Stimulated activated CD8-positive, alpha-beta memory T cell treated with anti-CD3 and anti-CD28 coated beads, Interleukin-15, amount 100 ng/mL, for 1 hour (primary cell): ENCODE data around the gene HTR1D.
"Not testable (repeated sequence)": the region's sequence is repeated elsewhere in the genome, so short reads cannot be mapped to it uniquely, and the experiment has no call there.

Experiments
- DNase-seq: peaks from one replicate; pipeline ENCODE4 v3.0.0-alpha.2; 2020; ENCODE audit warnings: low read depth

HTR1D gene, protein sequence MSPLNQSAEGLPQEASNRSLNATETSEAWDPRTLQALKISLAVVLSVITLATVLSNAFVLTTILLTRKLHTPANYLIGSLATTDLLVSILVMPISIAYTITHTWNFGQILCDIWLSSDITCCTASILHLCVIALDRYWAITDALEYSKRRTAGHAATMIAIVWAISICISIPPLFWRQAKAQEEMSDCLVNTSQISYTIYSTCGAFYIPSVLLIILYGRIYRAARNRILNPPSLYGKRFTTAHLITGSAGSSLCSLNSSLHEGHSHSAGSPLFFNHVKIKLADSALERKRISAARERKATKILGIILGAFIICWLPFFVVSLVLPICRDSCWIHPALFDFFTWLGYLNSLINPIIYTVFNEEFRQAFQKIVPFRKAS

GRCh38 chr1:23217421-23218115 is at the start of gene HTR1D:
Gene HTR1D, minus strand, starts transcription at chr1:23217502. Its CDS starts 23,283 bp downstream, at chr1:23194219.
- DNase-seq, result no peak

- no peak for DNase-seq
Measured at GRCh38 chr1:23263380-23263887, 46.1 kb upstream of the HTR1D start.

GRCh38 chr1:23258082-23258481 is 40.8 kb upstream of the HTR1D start:
- DNase-seq, result not testable (repeated sequence)

- not testable (repeated sequence) for DNase-seq
Measured at GRCh38 chr1:23257371-23257770, 40.1 kb upstream of the HTR1D start.

DNA sequence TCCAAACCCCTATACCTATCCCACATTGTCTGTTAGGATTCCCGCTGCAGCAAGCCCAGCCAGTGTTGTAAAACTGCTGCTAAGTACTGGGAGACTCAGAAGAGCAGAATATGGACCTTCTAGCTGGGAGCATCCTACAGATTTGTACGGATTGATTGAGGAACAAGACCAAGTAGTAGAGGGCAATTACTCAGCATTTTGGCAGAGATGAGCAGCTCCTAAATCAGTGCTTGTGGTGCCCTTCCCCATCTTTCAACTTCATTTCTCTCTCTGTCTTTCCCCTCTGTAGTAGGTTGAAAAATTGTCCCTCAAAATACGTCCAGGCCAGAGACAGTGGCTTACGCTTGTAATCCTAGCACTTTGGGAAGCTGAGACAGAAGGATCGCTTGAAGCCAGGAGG is 37.3 kb upstream of the HTR1D start:
- DNase-seq, result no peak

DNA sequence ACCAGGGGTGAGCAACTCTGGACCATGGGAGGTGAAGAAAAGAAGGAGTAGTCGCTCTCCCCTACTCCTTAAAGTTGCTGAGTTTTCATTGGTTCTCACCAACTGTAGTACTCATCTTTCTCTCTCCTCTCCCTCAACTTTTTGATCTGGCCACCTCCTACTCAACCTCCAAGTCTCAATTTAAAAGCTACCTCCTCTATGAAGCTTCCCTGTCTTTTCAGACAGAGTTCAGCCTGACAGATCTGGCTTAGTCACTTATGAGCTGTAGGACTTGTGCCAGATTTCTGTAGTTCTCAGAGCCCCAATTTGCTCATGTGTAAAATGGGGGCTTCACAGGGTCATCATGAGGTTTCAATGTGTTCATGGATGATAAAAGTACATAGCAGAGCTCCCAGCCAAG is 34.5 kb upstream of the HTR1D start:
- no peak for DNase-seq

DNA sequence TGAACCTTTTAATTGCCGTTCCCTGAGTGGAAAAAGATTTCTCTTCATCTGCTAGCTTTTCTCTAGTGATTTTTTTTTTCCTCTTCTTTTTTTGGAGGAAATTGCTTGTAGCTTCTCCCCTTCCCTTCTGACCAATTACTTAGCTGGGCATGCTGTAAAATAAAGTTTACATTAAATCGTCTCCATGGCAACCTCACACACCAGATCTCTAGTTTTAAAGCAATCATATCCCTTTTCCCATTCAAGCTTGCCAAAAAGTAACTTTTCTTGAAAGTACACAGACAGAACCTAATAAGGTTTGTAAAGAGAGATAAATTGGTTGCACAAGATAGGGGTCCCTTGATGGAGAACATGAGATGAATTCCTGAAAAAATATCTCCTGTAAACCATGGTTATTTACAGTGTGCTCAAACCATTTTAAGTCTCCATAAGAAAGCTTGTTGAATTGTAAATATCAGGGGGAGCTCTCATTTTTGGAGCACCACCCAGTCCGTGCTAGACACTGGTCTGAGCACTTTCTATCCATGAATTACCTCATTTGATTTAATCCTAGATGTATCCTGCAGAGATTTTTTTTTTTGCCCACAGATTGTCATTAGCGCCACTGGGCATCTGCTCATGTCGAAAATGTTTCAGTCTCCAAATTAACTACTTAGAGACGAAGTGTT is 32.6 kb upstream of the HTR1D start:
- DNase-seq, result no peak

- DNase-seq, result no peak
Measured at GRCh38 chr1:23247276-23247675, 30.0 kb upstream of the HTR1D start.

- DNase-seq, result no peak
Measured at GRCh38 chr1:23246274-23246673, 29.0 kb upstream of the HTR1D start.

DNA sequence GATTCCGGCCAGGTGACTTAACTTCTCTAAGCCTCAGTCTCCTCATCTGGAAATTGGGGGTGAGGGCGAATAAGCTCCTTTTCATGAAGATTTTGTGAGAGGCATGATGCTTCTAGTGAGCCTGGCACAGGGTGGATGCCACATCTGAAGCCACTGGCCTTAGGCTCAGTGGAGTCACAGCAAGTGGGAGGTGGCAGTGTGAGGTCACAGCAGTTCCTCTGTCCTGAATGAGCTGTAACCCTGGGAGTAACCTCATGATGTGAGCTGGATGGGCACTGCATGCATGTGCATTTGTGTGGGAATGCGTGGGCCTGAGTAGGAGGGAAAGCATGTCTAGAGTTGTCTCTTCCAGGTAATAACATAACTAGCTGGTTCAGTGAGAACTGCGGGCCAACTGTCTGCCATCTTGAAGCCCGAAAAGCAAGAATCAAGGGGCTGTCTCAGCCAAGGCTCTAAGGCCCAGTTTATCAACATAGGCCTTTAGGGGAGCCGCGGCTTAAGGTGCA is 27.0 kb upstream of the HTR1D start:
- no peak for DNase-seq

- no peak for DNase-seq
Measured at GRCh38 chr1:23242414-23242813, 25.1 kb upstream of the HTR1D start.

DNA sequence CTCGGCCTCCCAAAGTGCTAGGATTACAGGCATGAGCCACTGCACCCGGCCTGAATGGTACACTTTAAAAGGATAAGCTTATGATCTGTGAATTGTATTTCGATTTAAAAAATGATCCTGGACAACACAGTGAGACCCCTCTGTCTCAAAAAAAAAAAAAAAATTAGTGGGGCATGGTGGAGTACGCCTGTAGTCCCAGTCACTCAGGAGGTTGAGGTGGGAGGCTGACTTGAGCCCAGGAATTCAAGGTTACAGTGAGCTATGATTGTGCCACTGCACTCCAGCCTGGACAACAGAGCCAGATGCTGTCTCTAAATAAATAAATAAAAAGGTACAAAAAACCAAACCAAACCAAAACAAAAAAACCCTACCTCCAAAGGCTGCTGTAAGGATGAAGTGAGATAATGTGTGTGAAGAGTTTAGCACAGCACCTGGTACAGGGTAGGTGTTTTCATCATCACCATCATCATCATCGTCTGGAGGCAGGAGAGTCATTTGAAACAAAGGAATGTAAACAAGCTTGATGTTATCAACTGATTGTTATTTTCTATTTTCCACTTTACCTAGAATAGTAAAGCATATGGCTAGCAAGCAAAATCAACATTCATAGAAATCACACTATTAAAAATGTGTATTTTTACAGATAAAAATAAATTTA is 22.5 kb upstream of the HTR1D start:
- no peak for DNase-seq

- no peak for DNase-seq
Measured at GRCh38 chr1:23238565-23238964, 21.3 kb upstream of the HTR1D start.

DNA sequence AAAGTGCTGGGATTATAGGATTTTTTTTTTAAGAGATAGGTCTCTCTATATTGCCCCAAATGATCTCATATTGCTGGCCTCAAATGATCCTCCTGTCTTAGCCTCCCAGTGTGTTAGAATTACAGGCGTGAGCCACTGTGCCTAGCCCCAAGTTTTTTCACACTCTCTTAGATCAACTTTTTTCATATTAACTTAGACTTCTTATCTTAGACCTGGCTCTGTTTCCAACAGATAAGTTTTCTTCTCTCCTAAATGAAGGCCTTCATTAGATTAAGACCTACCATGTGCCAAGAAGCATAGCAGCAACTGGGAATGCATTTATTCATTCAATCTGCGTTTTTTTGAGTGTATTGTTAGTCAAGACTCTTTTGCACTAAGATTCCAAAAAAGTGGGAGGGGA is 20.2 kb upstream of the HTR1D start:
- no peak for DNase-seq

GRCh38 chr1:23227806-23228205 is 10.5 kb upstream of the HTR1D start:
- DNase-seq, result no peak

GRCh38 chr1:23224739-23225648 is 7.7 kb upstream of the HTR1D start:
- no peak for DNase-seq

DNA sequence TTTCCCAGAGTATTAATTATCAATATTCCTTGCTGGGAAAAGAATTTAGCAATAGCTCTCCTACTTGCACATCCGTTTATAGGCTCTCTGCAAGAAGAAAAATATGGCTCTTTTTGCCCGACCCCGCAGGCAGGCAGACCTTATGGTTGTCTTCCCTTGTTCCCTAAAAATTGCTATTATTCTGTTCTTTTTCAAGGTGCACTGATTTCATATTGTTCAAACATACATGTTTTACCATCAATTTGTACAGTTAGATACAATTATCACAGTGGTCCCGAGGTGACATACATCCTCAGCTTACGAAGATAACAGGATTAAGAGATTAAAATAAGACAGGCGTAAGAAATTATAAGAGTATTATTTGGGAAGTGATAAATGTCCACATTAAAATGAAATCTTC is 6.7 kb upstream of the HTR1D start:
- DNase-seq, result not testable (repeated sequence)

GRCh38 chr1:23223490-23223951 is 6.2 kb upstream of the HTR1D start:
- DNase-seq, result not testable (repeated sequence)

DNA sequence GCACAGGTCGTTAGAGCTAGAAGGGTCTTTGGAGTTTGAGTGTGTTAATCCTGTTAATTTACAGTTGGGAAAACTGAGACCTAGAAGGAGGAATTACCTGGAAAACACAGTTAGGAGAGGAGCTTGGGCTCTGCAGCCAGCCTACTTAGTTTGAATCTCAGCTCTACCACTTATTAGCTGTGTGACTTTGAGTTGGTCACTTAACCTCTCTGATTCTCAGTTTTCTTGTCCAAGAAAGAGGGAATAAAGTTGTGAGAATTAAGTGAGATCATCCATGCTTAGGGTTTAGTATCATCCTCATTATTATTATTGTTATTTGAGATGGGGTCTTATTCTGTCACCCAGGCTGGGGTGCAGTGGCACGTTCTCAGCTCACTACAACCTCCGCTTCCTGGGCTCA is 5.4 kb upstream of the HTR1D start:
- DNase-seq, result no peak

GRCh38 chr1:23222331-23222730 is 5.0 kb upstream of the HTR1D start:
- DNase-seq, result no peak

- DNase-seq, result no peak
Measured at GRCh38 chr1:23221107-23221506, 3.8 kb upstream of the HTR1D start.
